SK-N-SH treated with all-trans-retinoic acid at 6 μM for 48 hours (cell line): ENCODE data around the gene LRRC4C.

ENCODE experiments used
- ATAC-seq: fragments of 200-7000 bp; cut with Tn5 transposase; 3 replicates; pipeline ENCODE4 v1.9.1; 2020; ENCODE audit warnings: mild to moderate bottlenecking, moderate library complexity
- ARNTL ChIP-seq: fragments of 450-650 bp; formaldehyde crosslinking; IDR thresholded peaks from 2 replicates; pipeline ENCODE4 v1.5.0; 2020; ENCODE audit warnings: low read depth, mild to moderate bottlenecking, moderate library complexity, borderline replicate concordance
- BACH2 ChIP-seq: fragments of 250-450 bp; sonication (Bioruptor Pico); IDR thresholded peaks from 2 replicates; pipeline ENCODE4 v1.9.0; 2021; ENCODE audit warnings: mild to moderate bottlenecking, borderline replicate concordance
- CSDC2 ChIP-seq: fragments of 250-450 bp; sonication (Bioruptor Pico); IDR thresholded peaks from 2 replicates; pipeline ENCODE4 v1.5.0; 2020; ENCODE audit warnings: mild to moderate bottlenecking, moderate library complexity
- ESRRG ChIP-seq: fragments of 250-450 bp; sonication (Bioruptor Pico); IDR thresholded peaks from 2 replicates; pipeline ENCODE4 v1.6.1; 2021; ENCODE audit warnings: mild to moderate bottlenecking
- GLIS3 ChIP-seq: fragments of 250-450 bp; sonication (Bioruptor Pico); IDR thresholded peaks from 2 replicates; pipeline ENCODE4 v1.5.0; 2020; ENCODE audit warnings: mild to moderate bottlenecking, moderate library complexity
- ISL1 ChIP-seq: fragments of 250-450 bp; sonication (Bioruptor Pico); IDR thresholded peaks from 2 replicates; pipeline ENCODE4 v2.1.2; 2022; ENCODE audit warnings: mild to moderate bottlenecking, moderate library complexity
- OSR1 ChIP-seq: fragments of 250-450 bp; sonication (Bioruptor Pico); IDR thresholded peaks from 2 replicates; pipeline ENCODE4 v1.8.0; 2022; ENCODE audit warnings: moderate library complexity, mild to moderate bottlenecking, inconsistent platforms
- PATZ1 ChIP-seq: fragments of 250-450 bp; sonication (Bioruptor Pico); IDR thresholded peaks from 2 replicates; pipeline ENCODE4 v1.8.0; 2020; ENCODE audit warnings: mild to moderate bottlenecking, moderate library complexity, borderline replicate concordance
- POU6F1 ChIP-seq: fragments of 250-450 bp; sonication (Bioruptor Pico); IDR thresholded peaks from 2 replicates; pipeline ENCODE4 v1.8.0; 2021; ENCODE audit warnings: low read depth, mild to moderate bottlenecking, moderate library complexity, borderline replicate concordance
- PPARA ChIP-seq: fragments of 250-450 bp; sonication (Bioruptor Pico); IDR thresholded peaks from 2 replicates; pipeline ENCODE4 v1.5.0; 2020; ENCODE audit warnings: mild to moderate bottlenecking, borderline replicate concordance
- SNAI2 ChIP-seq: fragments of 250-450 bp; sonication (Bioruptor Pico); IDR thresholded peaks from 2 replicates; pipeline ENCODE4 v1.5.0; 2020; ENCODE audit warnings: mild to moderate bottlenecking, moderate library complexity
- TCF4 ChIP-seq: fragments of 250-450 bp; sonication (Bioruptor Pico); IDR thresholded peaks from 2 replicates; pipeline ENCODE4 v1.8.0; 2021; ENCODE audit warnings: mild to moderate bottlenecking, moderate library complexity, borderline replicate concordance
- TSHZ2 ChIP-seq: fragments of 250-450 bp; sonication (Bioruptor Pico); IDR thresholded peaks from 2 replicates; pipeline ENCODE4 v1.5.0; 2020; ENCODE audit warnings: mild to moderate bottlenecking, moderate library complexity
- ZC3H10 ChIP-seq: fragments of 250-450 bp; sonication (Bioruptor Pico); IDR thresholded peaks from 2 replicates; pipeline ENCODE4 v1.5.1; 2021; ENCODE audit warnings: mild to moderate bottlenecking, moderate library complexity
- ZFP3 ChIP-seq: fragments of 250-450 bp; sonication (Bioruptor Pico); IDR thresholded peaks from 2 replicates; pipeline ENCODE4 v1.5.0; 2020; ENCODE audit warnings: mild to moderate bottlenecking, moderate library complexity
- ZFP30 ChIP-seq: fragments of 450-650 bp; formaldehyde crosslinking; IDR thresholded peaks from 2 replicates; pipeline ENCODE4 v1.5.0; 2022; ENCODE audit warnings: mild to moderate bottlenecking, moderate library complexity
- ZNF70 ChIP-seq: fragments of 450-650 bp; formaldehyde crosslinking; IDR thresholded peaks from 2 replicates; pipeline ENCODE4 v1.5.0; 2020; ENCODE audit warnings: mild to moderate bottlenecking, moderate library complexity
- ZNF8 ChIP-seq: fragments of 450-650 bp; formaldehyde crosslinking; IDR thresholded peaks from 2 replicates; pipeline ENCODE4 v1.5.0; 2020; ENCODE audit warnings: mild to moderate bottlenecking, moderate library complexity
- TF ChIP-seq, protein P1 (sequence below): fragments of 250-450 bp; sonication (Bioruptor Pico); IDR thresholded peaks from 2 replicates; pipeline ENCODE4 v1.5.1; 2021; ENCODE audit warnings: mild to moderate bottlenecking, moderate library complexity

LRRC4C gene

DNA sequence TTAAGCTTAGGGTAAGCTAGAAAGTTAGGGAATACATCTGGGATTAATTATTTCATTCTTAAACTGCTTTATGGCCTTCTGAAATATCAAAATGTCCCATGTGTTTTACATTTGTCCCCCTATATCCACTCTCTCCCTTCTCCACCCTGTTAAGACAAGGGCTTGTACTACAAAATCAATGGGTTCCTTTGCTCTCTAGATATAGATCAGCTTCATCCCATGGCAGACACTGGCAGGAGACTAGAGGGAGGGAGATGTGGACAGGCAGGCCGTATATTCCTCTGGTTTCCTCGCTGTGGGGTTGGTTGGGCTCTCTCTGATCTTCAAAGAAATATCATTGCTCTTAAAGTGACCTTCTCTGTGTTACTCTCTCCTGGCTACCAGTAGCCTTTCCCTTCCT is 1281.0 kb downstream of the LRRC4C start:
- TF ChIP-seq ZNF8 (CRISPR knock-in tag) (0 out of 2 replicates have a peak, but pooled peaks have one; percentile 35), GLIS3 (CRISPR knock-in tag) (no peak), TCF4 (CRISPR knock-in tag) (peak; percentile 86), TSHZ2 (CRISPR knock-in tag) (peak; percentile 40; the same call in 1 of the 2 replicates), PPARA (CRISPR knock-in tag) (no peak), ZFP30 (CRISPR knock-in tag) (no peak), ESRRG (no peak)
- ATAC-seq: no peak

GRCh38 chr11:40175980-40176379 is 1283.5 kb downstream of the LRRC4C start:
- TF ChIP-seq POU6F1 (CRISPR knock-in tag): no peak
- TF ChIP-seq ZNF8 (CRISPR knock-in tag): no peak
- TF ChIP-seq ZC3H10: no peak
- TF ChIP-seq TCF4 (CRISPR knock-in tag): no peak
- TF ChIP-seq PPARA (CRISPR knock-in tag): no peak
- TF ChIP-seq ISL1: no peak
- no peak for TF ChIP-seq SNAI2 (CRISPR knock-in tag)
- TF ChIP-seq TSHZ2 (CRISPR knock-in tag): no peak
- no peak for TF ChIP-seq ZFP3 (CRISPR knock-in tag)
- no peak for TF ChIP-seq BACH2
- no peak for TF ChIP-seq ZNF70 (CRISPR knock-in tag)
- TF ChIP-seq OSR1: no peak
- no peak for TF ChIP-seq ESRRG
- TF ChIP-seq, all 23 proteins: peak for 0
- no peak for ATAC-seq

DNA sequence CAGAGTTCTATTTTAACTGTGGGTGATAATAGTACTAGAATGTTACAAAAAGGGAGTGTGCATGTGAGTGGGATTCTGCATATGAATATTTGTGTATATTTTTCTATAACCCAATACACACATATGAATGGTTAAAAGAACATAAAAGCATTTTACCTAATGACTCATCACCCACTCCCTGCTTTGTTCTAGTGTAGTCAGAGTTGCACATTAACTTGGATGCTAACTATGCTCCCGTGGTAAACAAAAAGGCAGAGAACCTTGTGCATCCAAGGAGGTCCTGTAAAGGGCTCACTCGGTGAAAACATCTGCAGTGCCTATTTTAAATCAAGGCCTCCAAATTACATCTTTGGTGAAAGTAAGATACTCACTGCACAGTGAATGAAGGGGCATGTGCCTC is 1289.4 kb downstream of the LRRC4C start:
- no peak for ATAC-seq

More for the DNA sequence above, 1289.4 kb downstream of the LRRC4C start:
- TF ChIP-seq TCF4 (CRISPR knock-in tag) (no peak), ZFP30 (CRISPR knock-in tag) (no peak), OSR1 (no peak), SNAI2 (CRISPR knock-in tag) (no peak), ARNTL (CRISPR knock-in tag) (no peak), PATZ1 (CRISPR knock-in tag) (no peak), TSHZ2 (CRISPR knock-in tag) (no peak), PPARA (CRISPR knock-in tag) (no peak), ZNF70 (CRISPR knock-in tag) (no peak), CSDC2 (CRISPR knock-in tag) (no peak), ISL1 (no peak), ZC3H10 (no peak), ZNF8 (CRISPR knock-in tag) (no peak)
- TF ChIP-seq, protein P1, sequence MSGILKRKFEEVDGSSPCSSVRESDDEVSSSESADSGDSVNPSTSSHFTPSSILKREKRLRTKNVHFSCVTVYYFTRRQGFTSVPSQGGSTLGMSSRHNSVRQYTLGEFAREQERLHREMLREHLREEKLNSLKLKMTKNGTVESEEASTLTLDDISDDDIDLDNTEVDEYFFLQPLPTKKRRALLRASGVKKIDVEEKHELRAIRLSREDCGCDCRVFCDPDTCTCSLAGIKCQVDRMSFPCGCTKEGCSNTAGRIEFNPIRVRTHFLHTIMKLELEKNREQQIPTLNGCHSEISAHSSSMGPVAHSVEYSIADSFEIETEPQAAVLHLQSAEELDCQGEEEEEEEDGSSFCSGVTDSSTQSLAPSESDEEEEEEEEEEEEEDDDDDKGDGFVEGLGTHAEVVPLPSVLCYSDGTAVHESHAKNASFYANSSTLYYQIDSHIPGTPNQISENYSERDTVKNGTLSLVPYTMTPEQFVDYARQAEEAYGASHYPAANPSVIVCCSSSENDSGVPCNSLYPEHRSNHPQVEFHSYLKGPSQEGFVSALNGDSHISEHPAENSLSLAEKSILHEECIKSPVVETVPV (CRISPR knock-in tag): no peak
